ENCODE results near the gene ABCG5. TPM values are rescaled to one million over a fixed set of nuclear protein-coding genes. Genes with fewer than 3 reads are reported as not detected.

Gene ABCG5
- total RNA-seq, 1 donor from 2014 or later: not detected

DNA sequence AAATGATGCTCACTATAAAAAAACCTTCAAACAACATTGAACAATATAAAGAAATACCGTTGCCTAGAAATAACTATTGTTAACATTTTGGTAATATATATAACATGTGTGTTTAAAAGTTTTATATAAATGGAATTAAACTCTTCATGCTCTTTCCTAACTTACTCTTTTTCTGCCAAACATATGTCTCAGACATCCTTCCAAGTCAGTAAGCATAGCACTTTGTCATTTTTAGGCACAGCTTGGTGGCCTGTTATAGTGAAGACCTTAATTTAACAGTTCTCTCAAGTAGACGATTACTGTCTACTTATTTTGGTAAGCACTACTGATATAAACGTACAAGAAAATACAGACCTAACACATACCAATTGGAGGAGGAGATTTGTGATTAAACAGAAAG, 23.9 kb downstream of the ABCG5 start:
- no peak for DNase-seq (ENCODE audit: low read depth, low spot score)
- no peaks in the 10 kb centered on the region for H3K27me3 Mint-ChIP-seq (ENCODE audit: low read depth)
- no peak overlapping the region for H3K27ac Mint-ChIP-seq (ENCODE audit: unreplicated experiment)
- H3K4me3 Mint-ChIP-seq: no peak overlapping the region
- H3K4me1 Mint-ChIP-seq: peaks cover 3% of the 10 kb centered on the region
- TF ChIP-seq, protein P1, sequence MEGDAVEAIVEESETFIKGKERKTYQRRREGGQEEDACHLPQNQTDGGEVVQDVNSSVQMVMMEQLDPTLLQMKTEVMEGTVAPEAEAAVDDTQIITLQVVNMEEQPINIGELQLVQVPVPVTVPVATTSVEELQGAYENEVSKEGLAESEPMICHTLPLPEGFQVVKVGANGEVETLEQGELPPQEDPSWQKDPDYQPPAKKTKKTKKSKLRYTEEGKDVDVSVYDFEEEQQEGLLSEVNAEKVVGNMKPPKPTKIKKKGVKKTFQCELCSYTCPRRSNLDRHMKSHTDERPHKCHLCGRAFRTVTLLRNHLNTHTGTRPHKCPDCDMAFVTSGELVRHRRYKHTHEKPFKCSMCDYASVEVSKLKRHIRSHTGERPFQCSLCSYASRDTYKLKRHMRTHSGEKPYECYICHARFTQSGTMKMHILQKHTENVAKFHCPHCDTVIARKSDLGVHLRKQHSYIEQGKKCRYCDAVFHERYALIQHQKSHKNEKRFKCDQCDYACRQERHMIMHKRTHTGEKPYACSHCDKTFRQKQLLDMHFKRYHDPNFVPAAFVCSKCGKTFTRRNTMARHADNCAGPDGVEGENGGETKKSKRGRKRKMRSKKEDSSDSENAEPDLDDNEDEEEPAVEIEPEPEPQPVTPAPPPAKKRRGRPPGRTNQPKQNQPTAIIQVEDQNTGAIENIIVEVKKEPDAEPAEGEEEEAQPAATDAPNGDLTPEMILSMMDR (conservative IDR thresholded peaks at IDR 0.05): no peak
- H3K9me3 Mint-ChIP-seq: peaks cover 7% of the 10 kb centered on the region
- H3K36me3 Mint-ChIP-seq (ENCODE audit: low read depth): peaks cover 9% of the 10 kb centered on the region

- Mint-ChIP-seq H3K4me3 (no peak overlapping the region), H3K27ac (ENCODE audit: unreplicated experiment) (no peak overlapping the region), H3K4me1 (peaks cover 3% of the 10 kb centered on the region), H3K27me3 (ENCODE audit: low read depth) (no peaks in the 10 kb centered on the region), H3K36me3 (ENCODE audit: low read depth) (peaks cover 9% of the 10 kb centered on the region), H3K9me3 (peaks cover 7% of the 10 kb centered on the region)
- TF ChIP-seq, protein P1 (conservative IDR thresholded peaks at IDR 0.05): no peak
- DNase-seq (ENCODE audit: low read depth, low spot score): no peak
Observed at GRCh38 chr2:43812947-43813346, 25.7 kb downstream of the ABCG5 start.

GRCh38 chr2:43812006-43812405, 26.6 kb downstream of the ABCG5 start:
- H3K27ac Mint-ChIP-seq (ENCODE audit: unreplicated experiment): no peak overlapping the region
- peaks cover 7% of the 10 kb centered on the region for H3K9me3 Mint-ChIP-seq
- no peaks in the 10 kb centered on the region for H3K27me3 Mint-ChIP-seq (ENCODE audit: low read depth)
- no peak for DNase-seq (ENCODE audit: low read depth, low spot score)
- H3K36me3 Mint-ChIP-seq (ENCODE audit: low read depth): peaks cover 9% of the 10 kb centered on the region
- peaks cover 3% of the 10 kb centered on the region for H3K4me1 Mint-ChIP-seq
- TF ChIP-seq, protein P1 (conservative IDR thresholded peaks at IDR 0.05): no peak
- H3K4me3 Mint-ChIP-seq: no peak overlapping the region

DNA sequence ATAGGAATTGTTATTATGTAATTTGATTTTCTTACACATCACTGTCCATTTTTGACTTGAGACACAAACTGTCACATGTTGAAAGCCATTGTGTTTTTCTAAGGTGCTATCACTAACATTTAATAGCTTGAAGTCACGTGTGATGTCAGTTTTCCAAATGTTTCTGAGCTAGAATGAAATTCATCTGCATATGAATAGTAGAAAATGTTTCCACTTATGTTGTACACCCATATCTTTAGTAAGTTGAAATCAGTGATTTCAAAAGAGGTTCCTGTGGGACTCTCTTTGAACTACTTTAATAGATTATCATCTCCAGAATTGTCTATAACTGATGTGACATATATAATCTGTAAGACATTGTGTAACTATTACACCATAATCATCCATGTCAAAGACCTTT, 27.8 kb downstream of the ABCG5 start:
- H3K9me3 Mint-ChIP-seq: peaks cover 4% of the 10 kb centered on the region
- DNase-seq (ENCODE audit: low read depth, low spot score): no peak
- H3K27ac Mint-ChIP-seq (ENCODE audit: unreplicated experiment): no peak overlapping the region
- H3K27me3 Mint-ChIP-seq (ENCODE audit: low read depth): no peaks in the 10 kb centered on the region
- H3K4me1 Mint-ChIP-seq: no peaks in the 10 kb centered on the region
- TF ChIP-seq, protein P1 (conservative IDR thresholded peaks at IDR 0.05): no peak
- no peak overlapping the region for H3K4me3 Mint-ChIP-seq
- H3K36me3 Mint-ChIP-seq (ENCODE audit: low read depth): peaks cover 6% of the 10 kb centered on the region

- peaks cover 5% of the 10 kb centered on the region for H3K36me3 Mint-ChIP-seq (ENCODE audit: low read depth)
- H3K27me3 Mint-ChIP-seq (ENCODE audit: low read depth): no peaks in the 10 kb centered on the region
- H3K27ac Mint-ChIP-seq (ENCODE audit: unreplicated experiment): no peak overlapping the region
- H3K4me3 Mint-ChIP-seq: no peak overlapping the region
- no peaks in the 10 kb centered on the region for H3K4me1 Mint-ChIP-seq
- TF ChIP-seq, protein P1 (conservative IDR thresholded peaks at IDR 0.05): no peak
- peaks cover 1% of the 10 kb centered on the region for H3K9me3 Mint-ChIP-seq
- DNase-seq (ENCODE audit: low read depth, low spot score): no peak
Observed at GRCh38 chr2:43810452-43810851, 28.2 kb downstream of the ABCG5 start.

- peaks cover 4% of the 10 kb centered on the region for H3K36me3 Mint-ChIP-seq (ENCODE audit: low read depth)
- no peak for DNase-seq (ENCODE audit: low read depth, low spot score)
- H3K4me3 Mint-ChIP-seq: no peak overlapping the region
- H3K4me1 Mint-ChIP-seq: no peaks in the 10 kb centered on the region
- H3K27ac Mint-ChIP-seq (ENCODE audit: unreplicated experiment): no peak overlapping the region
- H3K27me3 Mint-ChIP-seq (ENCODE audit: low read depth): no peaks in the 10 kb centered on the region
- TF ChIP-seq, protein P1 (conservative IDR thresholded peaks at IDR 0.05): no peak
- H3K9me3 Mint-ChIP-seq: no peaks in the 10 kb centered on the region
Observed at GRCh38 chr2:43806719-43807031, 32.0 kb downstream of the ABCG5 start.

Measured in neural crest cell (in vitro differentiated cells).